GM12873 (cell line): ENCODE results near the gene CAMTA2.

Experiments
- TF ChIP-seq, protein P1 (sequence below): IDR thresholded peaks from 2 replicates; pipeline ENCODE4 v1.5.1; 2012; ENCODE audit warnings: low read depth, mild to moderate bottlenecking, moderate library complexity, low read length, control low read depth; ENCODE audit not compliant: insufficient read depth; ENCODE audit errors: missing control alignments

CAMTA2 gene

DNA sequence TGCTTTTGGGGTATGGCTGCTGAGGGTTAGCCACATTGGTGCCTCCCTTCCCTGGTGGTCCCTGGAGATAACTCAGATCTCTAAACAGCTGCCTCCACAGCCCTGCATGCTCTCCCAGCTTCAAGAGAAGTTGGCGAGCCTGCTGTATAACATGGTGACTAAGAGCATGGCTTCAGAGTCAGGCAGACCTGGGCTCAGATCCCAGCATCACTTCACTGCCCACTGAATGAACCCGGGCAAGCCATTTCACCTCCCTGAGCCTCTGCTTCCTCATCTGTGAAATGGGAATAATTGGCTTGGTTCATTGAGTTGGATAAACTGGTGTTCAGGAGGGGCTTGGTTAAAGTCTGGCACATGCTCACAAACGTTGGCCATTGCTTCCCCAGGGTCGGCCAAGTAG, 26.9 kb upstream of the CAMTA2 start:
- TF ChIP-seq, protein P1, sequence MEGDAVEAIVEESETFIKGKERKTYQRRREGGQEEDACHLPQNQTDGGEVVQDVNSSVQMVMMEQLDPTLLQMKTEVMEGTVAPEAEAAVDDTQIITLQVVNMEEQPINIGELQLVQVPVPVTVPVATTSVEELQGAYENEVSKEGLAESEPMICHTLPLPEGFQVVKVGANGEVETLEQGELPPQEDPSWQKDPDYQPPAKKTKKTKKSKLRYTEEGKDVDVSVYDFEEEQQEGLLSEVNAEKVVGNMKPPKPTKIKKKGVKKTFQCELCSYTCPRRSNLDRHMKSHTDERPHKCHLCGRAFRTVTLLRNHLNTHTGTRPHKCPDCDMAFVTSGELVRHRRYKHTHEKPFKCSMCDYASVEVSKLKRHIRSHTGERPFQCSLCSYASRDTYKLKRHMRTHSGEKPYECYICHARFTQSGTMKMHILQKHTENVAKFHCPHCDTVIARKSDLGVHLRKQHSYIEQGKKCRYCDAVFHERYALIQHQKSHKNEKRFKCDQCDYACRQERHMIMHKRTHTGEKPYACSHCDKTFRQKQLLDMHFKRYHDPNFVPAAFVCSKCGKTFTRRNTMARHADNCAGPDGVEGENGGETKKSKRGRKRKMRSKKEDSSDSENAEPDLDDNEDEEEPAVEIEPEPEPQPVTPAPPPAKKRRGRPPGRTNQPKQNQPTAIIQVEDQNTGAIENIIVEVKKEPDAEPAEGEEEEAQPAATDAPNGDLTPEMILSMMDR, result no peak

DNA sequence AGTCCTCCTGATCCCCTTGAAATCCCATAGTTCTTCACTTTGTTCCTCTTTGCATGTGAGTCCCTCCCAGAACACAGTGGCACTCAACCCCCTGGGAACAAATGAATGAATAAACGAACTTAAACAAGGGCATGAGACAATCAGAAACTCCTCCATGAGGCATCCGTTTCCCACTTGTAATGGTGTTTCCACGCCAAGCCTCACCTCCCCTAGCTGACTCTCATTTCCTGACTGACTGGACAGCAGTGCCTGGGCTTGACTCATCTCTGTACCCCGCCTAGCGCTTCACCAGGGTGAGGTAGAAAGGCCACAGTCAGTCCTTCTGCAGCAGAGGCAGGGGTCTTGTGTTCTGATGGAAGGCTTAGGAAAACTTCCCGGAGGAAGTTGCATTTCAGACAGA, 24.5 kb upstream of the CAMTA2 start:
- TF ChIP-seq, protein P1, result no peak

DNA sequence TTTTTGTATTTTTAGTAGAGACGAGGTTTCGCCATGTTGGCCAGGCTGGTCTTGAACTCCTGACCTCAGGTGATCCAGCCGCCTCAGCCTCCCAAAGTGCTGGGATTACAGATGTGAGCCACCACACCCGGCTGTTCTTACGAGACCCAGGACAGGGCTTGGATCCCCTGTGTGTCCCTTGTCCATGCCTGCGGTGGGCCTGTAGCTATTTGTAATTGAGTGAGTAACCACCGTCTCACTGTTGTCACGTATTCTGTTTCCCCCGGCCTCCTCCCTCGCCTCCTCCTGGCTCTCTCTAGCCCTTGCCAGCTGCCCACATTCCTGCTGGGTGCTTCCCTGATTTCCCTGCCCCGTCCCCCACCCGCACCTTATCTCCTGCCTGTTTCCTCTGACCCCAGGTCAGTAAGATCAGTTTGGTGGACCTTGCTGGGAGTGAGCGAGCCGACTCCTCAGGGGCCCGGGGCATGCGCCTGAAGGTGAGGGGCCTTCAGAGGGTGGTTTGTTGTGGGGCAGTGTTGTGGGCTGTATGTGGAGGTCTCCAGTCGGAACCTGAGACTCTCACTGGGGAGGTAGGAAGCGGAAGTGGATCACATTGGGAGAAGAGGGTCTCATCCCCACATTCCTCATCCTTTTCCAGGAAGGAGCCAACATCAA, 15.9 kb upstream of the CAMTA2 start:
- TF ChIP-seq, protein P1, result no peak

DNA sequence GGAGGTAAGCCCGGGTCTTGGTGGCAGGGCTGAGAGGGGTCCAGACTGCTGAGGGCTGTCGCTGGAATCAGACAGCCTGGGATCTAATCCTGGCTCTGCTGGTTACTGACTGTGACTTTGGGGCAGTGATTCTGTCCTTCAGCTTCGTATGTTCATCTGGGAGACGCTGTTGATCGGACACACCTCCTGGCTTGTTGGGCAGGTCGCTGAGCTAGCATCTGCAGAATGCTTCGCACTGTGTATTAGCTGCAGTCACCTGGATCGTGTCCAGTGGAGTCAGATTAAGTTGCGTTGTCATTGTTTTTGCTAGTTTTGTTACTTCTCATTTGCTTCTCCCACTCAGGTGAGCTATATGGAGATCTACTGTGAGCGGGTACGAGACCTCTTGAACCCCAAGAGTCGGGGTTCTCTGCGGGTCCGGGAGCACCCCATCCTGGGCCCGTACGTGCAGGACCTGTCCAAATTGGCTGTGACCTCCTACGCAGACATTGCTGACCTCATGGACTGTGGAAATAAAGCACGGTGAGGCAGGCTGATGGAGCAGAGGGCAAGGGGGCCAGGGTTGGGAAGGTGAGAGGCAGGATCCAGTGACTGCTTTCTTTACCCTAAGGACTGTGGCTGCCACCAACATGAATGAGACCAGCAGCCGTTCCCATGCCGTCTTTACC, 14.8 kb upstream of the CAMTA2 start:
- TF ChIP-seq, protein P1, result no peak

DNA sequence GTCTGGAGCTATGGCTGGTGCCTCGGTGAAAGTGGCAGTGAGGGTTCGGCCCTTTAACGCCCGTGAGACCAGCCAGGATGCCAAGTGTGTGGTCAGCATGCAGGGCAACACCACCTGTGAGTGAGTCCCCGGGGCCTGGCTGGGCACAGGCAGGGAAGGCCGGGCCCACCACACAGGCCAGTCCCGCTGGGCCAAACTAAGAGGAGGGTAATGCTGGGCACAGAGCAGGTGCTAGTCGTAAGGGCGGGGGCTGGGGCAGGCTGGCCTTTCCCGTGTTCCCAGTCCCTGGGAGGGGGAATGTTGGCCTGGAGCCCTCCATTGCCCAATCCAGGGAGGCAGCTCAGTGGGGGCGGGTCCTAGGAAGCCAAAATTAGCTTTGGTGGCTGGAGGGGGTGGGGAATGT, 12.8 kb upstream of the CAMTA2 start:
- TF ChIP-seq, protein P1, result no peak

DNA sequence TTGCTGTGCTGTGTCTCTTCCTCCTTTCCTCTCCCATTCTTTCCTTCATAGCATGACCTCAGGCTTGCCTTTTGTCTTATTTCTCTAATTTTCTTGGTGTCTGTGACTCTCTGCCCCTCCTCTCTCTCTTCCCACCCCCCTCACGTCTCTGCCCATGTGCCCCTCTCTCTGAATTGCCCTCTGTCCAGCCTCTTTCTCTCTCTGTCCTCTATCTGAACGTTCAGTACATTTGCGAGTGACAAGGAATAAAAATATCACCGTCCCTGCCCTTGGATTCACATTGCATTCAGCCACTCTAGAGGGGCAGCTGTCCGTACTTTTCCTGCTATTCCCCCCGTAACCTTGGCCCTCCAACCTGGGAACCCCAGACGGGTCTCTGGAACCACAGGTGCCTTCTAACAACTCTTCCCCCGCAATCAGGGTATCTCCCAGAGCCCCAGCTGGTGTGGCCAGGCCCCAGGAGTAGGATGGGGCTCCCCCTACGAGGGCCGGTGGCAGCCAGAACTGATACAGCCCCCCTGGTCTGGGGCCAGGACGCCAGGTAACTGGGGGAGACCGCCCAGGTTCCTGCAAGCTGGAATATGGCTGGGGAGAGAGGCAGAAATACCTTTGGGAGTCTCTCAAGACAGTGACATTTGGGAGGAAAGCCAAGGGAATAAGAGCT, 12.1 kb upstream of the CAMTA2 start:
- TF ChIP-seq, protein P1, result no peak

DNA sequence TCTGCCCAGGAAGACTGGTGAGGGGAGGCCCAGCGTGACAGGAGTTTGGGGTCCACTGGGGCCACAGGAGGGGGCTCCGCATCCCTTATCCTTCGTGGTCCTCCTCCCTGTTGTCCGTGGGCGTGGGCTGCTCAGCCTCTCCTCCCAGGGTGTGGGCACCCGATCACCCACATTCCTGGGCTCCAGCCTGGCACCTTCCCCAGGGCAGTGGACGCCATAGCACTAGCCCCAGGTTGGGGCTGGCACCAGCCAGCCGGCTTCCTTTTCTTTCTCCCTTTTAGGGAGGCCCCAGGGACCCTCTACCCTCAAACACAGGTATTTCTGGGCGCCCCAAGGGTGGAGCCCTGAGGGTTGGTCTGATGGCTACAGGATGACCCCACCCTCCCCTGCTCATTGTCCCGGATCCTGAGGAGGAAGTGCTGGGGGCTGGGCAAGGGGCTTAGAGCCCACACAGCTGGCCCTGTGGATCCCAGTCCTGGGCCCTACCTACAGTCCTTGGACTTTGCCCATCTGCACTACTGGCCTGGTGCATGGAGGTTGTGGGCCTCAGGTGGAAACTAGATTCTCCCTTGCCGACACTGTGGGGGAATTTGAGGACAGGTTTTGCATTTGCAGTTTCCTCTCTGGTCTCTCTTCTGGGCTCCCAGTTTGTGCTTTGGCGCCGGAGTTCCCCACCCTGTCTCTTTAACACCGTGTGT, 11.4 kb upstream of the CAMTA2 start:
- TF ChIP-seq, protein P1, result no peak
